ENCODE results near the gene CFHR3. TPM values are rescaled to one million over a fixed set of nuclear protein-coding genes. Genes with fewer than 3 reads are reported as not detected.
A peak's percentile ranks its signal among the peaks of the same experiment; 100 is the strongest.
"Not testable (repeated sequence)": the region's sequence is repeated elsewhere in the genome, so short reads cannot be mapped to it uniquely, and the experiment has no call there.

The CFHR3 gene
- polyA plus RNA-seq, 2 of the 4 experiments (the other 2 are of a cell fraction), result 0.23 to 3.9 TPM

DNA sequence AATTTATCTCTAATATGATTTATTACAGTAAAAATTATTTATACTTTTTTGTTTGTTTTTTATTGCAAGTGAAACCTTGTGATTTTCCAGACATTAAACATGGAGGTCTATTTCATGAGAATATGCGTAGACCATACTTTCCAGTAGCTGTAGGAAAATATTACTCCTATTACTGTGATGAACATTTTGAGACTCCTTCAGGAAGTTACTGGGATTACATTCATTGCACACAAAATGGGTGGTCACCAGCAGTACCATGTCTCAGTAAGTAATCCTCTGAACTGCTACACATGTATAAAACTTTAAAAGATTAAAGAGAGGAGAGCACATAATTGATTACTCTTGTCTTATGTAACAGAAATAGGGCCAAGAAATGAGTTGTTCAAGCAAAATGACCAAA lies 4.5 kb downstream of the CFHR3 start:
- Histone ChIP-seq H3K4me3 (no peak overlapping the region), H3K27ac (no peak overlapping the region), H3K4me2 (no peak overlapping the region), H3K4me1 (no peaks in the 10 kb centered on the region), H3K9me3 (no peaks in the 10 kb centered on the region)
- no peak for FAIRE-seq
- TF ChIP-seq KDM5A (IDR thresholded peaks at IDR 0.05), result no peak
- TF ChIP-seq, protein P1, sequence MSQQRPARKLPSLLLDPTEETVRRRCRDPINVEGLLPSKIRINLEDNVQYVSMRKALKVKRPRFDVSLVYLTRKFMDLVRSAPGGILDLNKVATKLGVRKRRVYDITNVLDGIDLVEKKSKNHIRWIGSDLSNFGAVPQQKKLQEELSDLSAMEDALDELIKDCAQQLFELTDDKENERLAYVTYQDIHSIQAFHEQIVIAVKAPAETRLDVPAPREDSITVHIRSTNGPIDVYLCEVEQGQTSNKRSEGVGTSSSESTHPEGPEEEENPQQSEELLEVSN (IDR thresholded peaks at IDR 0.05; ENCODE audit: borderline replicate concordance, low read depth), result no peak
- no peak for TF ChIP-seq RAD21 (conservative IDR thresholded peaks at IDR 0.05 in 1 of 2, IDR thresholded peaks at IDR 0.05 in 1 of 2)
- TF ChIP-seq RNF2 (IDR thresholded peaks at IDR 0.05; ENCODE audit: borderline replicate concordance, low read depth), result no peak
- TF ChIP-seq GATA3 (IDR thresholded peaks at IDR 0.05; ENCODE audit: borderline replicate concordance), result no peak
- no peak for TF ChIP-seq POLR2A (IDR thresholded peaks at IDR 0.05; ENCODE audit: low read length)
- no peak for TF ChIP-seq ELK1 (IDR thresholded peaks at IDR 0.05; ENCODE audit: low read depth, low read length)
- TF ChIP-seq CBX8 (IDR thresholded peaks at IDR 0.05), result no peak
- TF ChIP-seq PHF8 (IDR thresholded peaks at IDR 0.05; ENCODE audit: borderline replicate concordance, low read depth), result no peak
- no peak for TF ChIP-seq NPAS2 (CRISPR knock-in tag; IDR thresholded peaks at IDR 0.05; ENCODE audit: borderline replicate concordance)
- TF ChIP-seq ZFP36 (IDR thresholded peaks at IDR 0.05; ENCODE audit: borderline replicate concordance, partially characterized antibody), result no peak
- TF ChIP-seq RCOR1 (IDR thresholded peaks at IDR 0.05; ENCODE audit: low read depth, low read length), result no peak
- no peak for TF ChIP-seq SREBF2 (IDR thresholded peaks at IDR 0.05)
- TF ChIP-seq, protein P2, sequence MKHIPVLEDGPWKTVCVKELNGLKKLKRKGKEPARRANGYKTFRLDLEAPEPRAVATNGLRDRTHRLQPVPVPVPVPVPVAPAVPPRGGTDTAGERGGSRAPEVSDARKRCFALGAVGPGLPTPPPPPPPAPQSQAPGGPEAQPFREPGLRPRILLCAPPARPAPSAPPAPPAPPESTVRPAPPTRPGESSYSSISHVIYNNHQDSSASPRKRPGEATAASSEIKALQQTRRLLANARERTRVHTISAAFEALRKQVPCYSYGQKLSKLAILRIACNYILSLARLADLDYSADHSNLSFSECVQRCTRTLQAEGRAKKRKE (CRISPR knock-in tag; IDR thresholded peaks at IDR 0.05; ENCODE audit: low read depth), result no peak
- no peak for TF ChIP-seq FOSL2 (IDR thresholded peaks at IDR 0.05)
- no peak for TF ChIP-seq FOSL2 (CRISPR knock-in tag; IDR thresholded peaks at IDR 0.05)
- ChIA-PET CTCF (no interaction called here), POLR2A (no interaction called here)
- WGBS (ENCODE audit: missing lambda C conversion rate), result 84% methylated on average over 1 of the region's 1 CpG
- DNase-seq (ENCODE audit: low read depth in 1 of 2, low spot score in 1 of 2), result peak in 1 of 2 experiments; percentile 1
- ATAC-seq, result 0 out of 6 replicates have a peak, but pooled peaks of 1 of the 2 experiments have one; percentile 40

DNA sequence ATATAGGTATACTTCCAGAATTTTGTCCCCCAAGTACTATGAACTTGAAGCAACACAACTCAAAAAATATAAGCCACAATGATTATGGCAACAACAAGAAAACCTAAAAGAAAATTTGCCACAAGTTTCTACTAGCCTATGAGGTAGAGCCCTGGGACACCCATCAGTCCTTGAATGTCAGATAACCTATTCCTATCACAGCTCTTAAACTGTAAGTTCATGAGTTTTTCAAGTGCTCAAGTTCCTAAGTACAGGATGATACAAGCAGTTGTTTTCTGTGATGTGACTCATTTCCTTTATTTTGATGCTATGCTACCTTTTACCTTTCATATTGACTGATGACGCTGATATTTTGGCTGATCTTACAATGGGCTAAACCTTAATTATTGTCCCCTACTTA lies 16.6 kb downstream of the CFHR3 start:
- H3K4me2 ChIP-seq; ATAC-seq; POLR2A ChIA-PET; H3K9me3 ChIP-seq; DNase-seq (ENCODE audit: low read depth in 1 of 2, low spot score in 1 of 2); H3K4me3 ChIP-seq; H3K27ac ChIP-seq; FAIRE-seq; H3K4me1 ChIP-seq; CTCF ChIA-PET: not testable (repeated sequence)
- WGBS (ENCODE audit: missing lambda C conversion rate), result 88% methylated on average over 1 of the region's 1 CpG

DNA sequence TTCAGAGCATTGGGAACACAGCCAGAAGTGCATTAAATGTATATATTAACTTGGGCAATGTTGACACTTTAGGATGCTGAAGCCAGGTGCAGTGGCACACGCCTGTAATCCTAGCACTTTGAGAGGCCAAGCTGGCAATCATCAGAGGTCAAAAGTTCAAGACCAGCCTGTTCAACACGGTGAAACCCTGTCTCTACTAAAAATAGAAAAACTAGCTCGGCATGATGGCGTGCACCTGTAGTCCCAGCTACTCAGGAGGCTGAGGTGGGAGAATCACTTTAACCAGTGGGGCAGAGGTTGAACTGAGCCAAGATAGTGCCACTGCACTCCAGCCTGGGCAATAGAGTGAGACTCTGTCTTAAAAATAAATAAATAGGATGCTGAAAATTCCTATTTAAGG lies 19.5 kb downstream of the CFHR3 start:
- H3K4me3 ChIP-seq; CTCF ChIA-PET; H3K27ac ChIP-seq; POLR2A ChIA-PET; DNase-seq (ENCODE audit: low read depth in 1 of 2, low spot score in 1 of 2); H3K4me1 ChIP-seq; H3K4me2 ChIP-seq; ATAC-seq; FAIRE-seq; H3K9me3 ChIP-seq: not testable (repeated sequence)
- WGBS (ENCODE audit: missing lambda C conversion rate), result 58% methylated on average over 4 of the region's 4 CpGs

DNA sequence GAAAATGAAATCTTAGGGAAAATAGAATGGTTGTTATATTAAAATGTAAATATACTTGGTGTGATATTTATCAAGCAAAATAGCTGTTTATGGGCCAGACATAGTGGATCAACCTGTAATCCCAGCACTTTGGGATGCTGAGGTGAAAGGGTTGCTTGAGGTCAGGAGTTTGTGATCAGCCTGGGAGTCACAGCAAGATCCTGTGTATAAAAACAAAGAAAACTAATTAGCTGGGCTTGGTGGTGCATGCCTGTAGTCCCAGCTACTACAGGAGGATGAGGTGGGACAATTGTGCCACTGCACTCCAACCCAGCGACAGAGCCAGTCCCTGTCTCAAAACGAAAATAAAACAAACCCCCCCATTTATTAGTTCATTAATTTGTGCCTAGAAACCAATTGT lies 23.3 kb downstream of the CFHR3 start:
- POLR2A ChIA-PET, result no interaction called here
- no peak overlapping the region for H3K27ac ChIP-seq
- H3K4me2 ChIP-seq, result no peak overlapping the region
- H3K4me1 ChIP-seq, result no peaks in the 10 kb centered on the region
- ATAC-seq (no peak), FAIRE-seq (no peak), DNase-seq (ENCODE audit: low read depth in 1 of 2, low spot score in 1 of 2) (no peak)
- no peak overlapping the region for H3K4me3 ChIP-seq
- CTCF ChIA-PET, result no interaction called here
- 31% methylated on average over 2 of the region's 2 CpGs for WGBS (ENCODE audit: missing lambda C conversion rate)
- H3K9me3 ChIP-seq, result no peaks in the 10 kb centered on the region
- TF ChIP-seq SREBF2 (IDR thresholded peaks at IDR 0.05), result no peak
- no peak for TF ChIP-seq MAFK (IDR thresholded peaks at IDR 0.05; ENCODE audit: partially characterized antibody)
- TF ChIP-seq, protein P2 (CRISPR knock-in tag; IDR thresholded peaks at IDR 0.05; ENCODE audit: low read depth), result no peak
- TF ChIP-seq JUN (IDR thresholded peaks at IDR 0.05), result no peak
- no peak for TF ChIP-seq SMC3 (IDR thresholded peaks at IDR 0.05)
- TF ChIP-seq KDM1A (IDR thresholded peaks at IDR 0.05; ENCODE audit: low read depth), result no peak
- no peak for TF ChIP-seq GATA3 (IDR thresholded peaks at IDR 0.05; ENCODE audit: borderline replicate concordance)
- TF ChIP-seq NPAS2 (CRISPR knock-in tag; IDR thresholded peaks at IDR 0.05; ENCODE audit: borderline replicate concordance), result no peak
- no peak for TF ChIP-seq FOSL2 (IDR thresholded peaks at IDR 0.05)
- no peak for TF ChIP-seq FOSL2 (CRISPR knock-in tag; IDR thresholded peaks at IDR 0.05)
- TF ChIP-seq CBX2 (IDR thresholded peaks at IDR 0.05; ENCODE audit: borderline replicate concordance, low read depth), result no peak
- TF ChIP-seq ZNF302 (CRISPR knock-in tag; IDR thresholded peaks at IDR 0.05), result no peak
- no peak for TF ChIP-seq HOXB13 (CRISPR knock-in tag; IDR thresholded peaks at IDR 0.05; ENCODE audit: low read depth)
- TF ChIP-seq ESRRA (IDR thresholded peaks at IDR 0.05; ENCODE audit: borderline replicate concordance, low read length), result no peak
- no peak for TF ChIP-seq HOXA7 (CRISPR knock-in tag; IDR thresholded peaks at IDR 0.05)
- TF ChIP-seq BCL3 (IDR thresholded peaks at IDR 0.05), result no peak
- TF ChIP-seq CEBPB (IDR thresholded peaks at IDR 0.05), result no peak
- no peak for TF ChIP-seq CHD2 (IDR thresholded peaks at IDR 0.05; ENCODE audit: low read length, partially characterized antibody)
